Panc1 (cell line): ENCODE results near the gene TAS2R60. TPM values are rescaled to one million over a fixed set of nuclear protein-coding genes. Genes with fewer than 3 reads are reported as not detected.

Experiments
- ATAC-seq: fragments of 200-7000 bp; cut with Tn5 transposase; 2 replicates; pipeline ENCODE4 v1.9.1; 2020; ENCODE audit warnings: mild to moderate bottlenecking, moderate library complexity
- BruUV-seq: library from RNA; stranded (reverse); fragments of 400-500 nt; replicated peaks from 2 replicates; lab custom pipeline; 2021; lab: Mats Ljungman, UMichigan
- CTCF ChIA-PET: fragments of 300-600 bp; sonication (Branson Sonifier 250); formaldehyde crosslinking; loops from one replicate; lab custom pipeline; 2022; ENCODE audit warnings: antibody characterized with exemption; lab: Charles Lee
- POLR2A ChIA-PET: fragments of 300-600 bp; sonication (Branson Sonifier 250); formaldehyde crosslinking; loops from one replicate; lab custom pipeline; 2022; ENCODE audit warnings: antibody characterized with exemption; lab: Charles Lee
- DNase-seq: peaks from one replicate; pipeline ENCODE4 v3.0.0-alpha.2; 2010; ENCODE audit warnings: low read depth, low spot score
- H3K27ac ChIP-seq: 2 replicates; pipeline ENCODE4 v1.5.1; 2011; ENCODE audit warnings: mild to moderate bottlenecking, low read length, inconsistent platforms
- H3K27me3 ChIP-seq: fragments of 200-500 bp; sonication (Bioruptor generic); 2 replicates; pipeline ENCODE4 v1.6.0; 2014; ENCODE audit warnings: low read length, inconsistent platforms; ENCODE audit not compliant: control insufficient read depth, insufficient read depth
- H3K36me3 ChIP-seq: fragments of 200-500 bp; sonication (Bioruptor generic); 2 replicates; pipeline ENCODE4 v1.5.1; 2014; ENCODE audit warnings: inconsistent platforms, mild to moderate bottlenecking, low read length, moderate library complexity; ENCODE audit not compliant: control insufficient read depth, insufficient read depth
- H3K4me1 ChIP-seq: 2 replicates; pipeline ENCODE4 v1.5.1; 2011; ENCODE audit warnings: inconsistent platforms, mild to moderate bottlenecking, low read length, moderate library complexity; ENCODE audit not compliant: control insufficient read depth, insufficient read depth
- H3K4me3 ChIP-seq, 2 experiments: 2 replicates each; pipeline ENCODE4 v1.5.1; 2011 to 2012; ENCODE audit warnings: low read depth in 2 of 2, low read length in 2 of 2, mild to moderate bottlenecking in 2 of 2, inconsistent platforms in 1 of 2, moderate library complexity in 1 of 2
- H3K9me3 ChIP-seq: fragments of 200-500 bp; sonication (Bioruptor generic); 2 replicates; pipeline ENCODE4 v1.5.1; 2014; ENCODE audit warnings: low read depth, mild to moderate bottlenecking, inconsistent platforms, low read length, moderate library complexity; ENCODE audit not compliant: control insufficient read depth, insufficient read depth
- CTCF ChIP-seq: fragments of 450-650 bp; IDR thresholded peaks from 2 replicates; pipeline ENCODE4 v1.5.1; 2017; ENCODE audit warnings: mild to moderate bottlenecking
- POLR2AphosphoS5 ChIP-seq: IDR thresholded peaks from 2 replicates; pipeline ENCODE4 v1.6.1; 2012; ENCODE audit warnings: mild to moderate bottlenecking, low read depth, low read length, moderate library complexity
- REST ChIP-seq, 2 experiments: IDR thresholded peaks; 2 replicates each; pipeline ENCODE4 v1.6.1; 2011 to 2012; ENCODE audit warnings: low read depth in 2 of 2, control low read depth in 1 of 2, low read length in 1 of 2, mild to moderate bottlenecking in 1 of 2, moderate library complexity in 1 of 2; ENCODE audit not compliant: insufficient read depth in 1 of 2
- SIN3A ChIP-seq: IDR thresholded peaks from 2 replicates; pipeline ENCODE4 v1.6.1; 2012; ENCODE audit warnings: low read depth, mild to moderate bottlenecking, low read length, moderate library complexity, borderline replicate concordance; ENCODE audit not compliant: insufficient read depth
- TCF7L2 ChIP-seq: IDR thresholded peaks from 2 replicates; pipeline ENCODE4 v1.6.1; 2011; ENCODE audit warnings: mild to moderate bottlenecking, low read depth, low read length, inconsistent platforms
- in situ Hi-C: cut with HindIII; loops from 2 replicates; pipeline ENCODE4 v1.10.0; 2016; ENCODE audit warnings: low sequenced_read_pairs, low pct_unique_long_range_greater_than_20kb
- intact Hi-C: fragments of 100-400 bp; cut with micrococcal nuclease; formaldehyde crosslinking; loops from one replicate; pipeline ENCODE4 v1.10.0; 2022; ENCODE audit not compliant: unreplicated experiment
- total RNA-seq: library from RNA; stranded (reverse); gene quantifications from one replicate; pipeline ENCODE4 v1.2.1, GENCODE V29; 2021; ENCODE audit not compliant: unreplicated experiment

Gene TAS2R60
- total RNA-seq, 1 experiment from 2014 or later = not detected

GRCh38 chr7:143416565-143417149, 26.6 kb upstream of the TAS2R60 start:
- H3K4me1 ChIP-seq = no peaks in the 10 kb centered on the region
- TF ChIP-seq CTCF = peak; percentile 78
- no peak for TF ChIP-seq SIN3A
- POLR2A ChIA-PET = no interaction called here
- H3K27ac ChIP-seq = no peak overlapping the region
- H3K36me3 ChIP-seq = no peaks in the 10 kb centered on the region
- peak; percentile 79; the same call in 1 of the 2 replicates for ATAC-seq
- CTCF ChIA-PET = interaction anchor here (0.6 kb wide), 1 partner anchor 95 kb away, joined by 3 read pairs; no protein-coding TSS in a partner anchor
- no TSS peak for BruUV-seq
- in situ Hi-C loops = no loop called here
- no peak for DNase-seq
- no peak overlapping the region for H3K4me3 ChIP-seq
- intact Hi-C loops = loop anchor here (1.0 kb wide), 1 partner anchor 176 kb away; no protein-coding TSS in a partner anchor
- no peaks in the 10 kb centered on the region for H3K27me3 ChIP-seq
- H3K9me3 ChIP-seq = no peaks in the 10 kb centered on the region

GRCh38 chr7:143417734-143418383, 25.4 kb upstream of the TAS2R60 start:
- intact Hi-C loops = no loop called here
- ChIA-PET POLR2A (no interaction called here), CTCF (no interaction called here)
- Histone ChIP-seq H3K36me3 (no peaks in the 10 kb centered on the region), H3K9me3 (no peaks in the 10 kb centered on the region), H3K27ac (no peak overlapping the region), H3K4me3 (no peak overlapping the region), H3K27me3 (no peaks in the 10 kb centered on the region), H3K4me1 (no peaks in the 10 kb centered on the region)
- no peak for ATAC-seq
- in situ Hi-C loops = no loop called here
- TF ChIP-seq TCF7L2 = no peak
- TF ChIP-seq REST (IDR thresholded peaks at IDR 0.05; ENCODE audit: insufficient read depth in 1 of 2, low read depth in 2 of 2, low read length in 1 of 2) = no peak
- no peak for TF ChIP-seq CTCF
- TF ChIP-seq SIN3A = no peak
- TF ChIP-seq POLR2AphosphoS5 = no peak
- no TSS peak for BruUV-seq
- no peak for DNase-seq
